ENCODE measurements around the gene SERBP1. TPM values are rescaled to one million over a fixed set of nuclear protein-coding genes. Genes with fewer than 3 reads are reported as not detected.

The SERBP1 gene
- total RNA-seq, 1 experiment from 2014 or later: 325 TPM

DNA sequence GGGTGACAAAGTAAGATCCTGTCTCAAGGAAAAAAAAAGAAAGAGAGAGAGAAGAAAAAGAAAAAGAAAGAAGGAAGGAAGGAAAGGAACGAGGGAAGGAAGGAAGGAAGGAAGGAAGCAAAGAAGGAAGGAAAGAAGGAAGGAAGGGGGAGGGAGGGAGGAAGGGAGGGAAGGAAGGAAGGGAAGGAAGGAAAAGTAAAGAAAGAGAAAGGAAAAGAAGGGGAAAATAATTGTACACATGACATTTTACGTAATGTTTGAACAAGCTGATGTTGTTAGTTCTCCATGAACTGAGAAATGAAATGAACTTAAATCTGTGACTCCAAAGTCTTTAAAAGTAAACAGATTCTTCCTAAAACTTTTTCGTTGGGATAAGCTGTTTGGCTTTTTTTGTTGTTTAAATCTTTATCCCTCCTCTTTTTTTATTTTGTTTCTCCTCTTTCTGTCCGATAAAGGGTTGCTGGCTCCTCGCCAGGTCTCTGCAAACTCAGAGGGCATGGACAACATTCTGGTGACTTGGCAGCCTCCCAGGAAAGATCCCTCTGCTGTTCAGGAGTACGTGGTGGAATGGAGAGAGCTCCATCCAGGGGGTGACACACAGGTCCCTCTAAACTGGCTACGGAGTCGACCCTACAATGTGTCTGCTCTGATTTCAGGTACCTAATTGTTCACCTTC lies 62.7 kb downstream of the SERBP1 start:
- intact Hi-C loops (cut with micrococcal nuclease): no loop called here
- H3K9ac ChIP-seq (ENCODE audit: low read length): no peak overlapping the region
- ChIA-PET POLR2A (no interaction called here), CTCF (no interaction called here), RAD21 (ENCODE audit: low non-redundant PET in 1 of 2, low total read pairs in 2 of 2, uncharacterized antibody in 2 of 2, unreplicated experiment in 2 of 2) (no interaction called here)
- H3K27ac ChIP-seq (ENCODE audit: low read depth, low read length): no peak overlapping the region
- no peak for ATAC-seq
- H2AFZ ChIP-seq (ENCODE audit: low read depth, low read length, poor library complexity, severe bottlenecking): no peak overlapping the region
- no peak for TF ChIP-seq ZFX (IDR thresholded peaks at IDR 0.05)
- TF ChIP-seq POLR2A (IDR thresholded peaks at IDR 0.05; ENCODE audit: borderline replicate concordance, extremely low read depth, insufficient read depth, insufficient read length): no peak
- TF ChIP-seq, protein P1, sequence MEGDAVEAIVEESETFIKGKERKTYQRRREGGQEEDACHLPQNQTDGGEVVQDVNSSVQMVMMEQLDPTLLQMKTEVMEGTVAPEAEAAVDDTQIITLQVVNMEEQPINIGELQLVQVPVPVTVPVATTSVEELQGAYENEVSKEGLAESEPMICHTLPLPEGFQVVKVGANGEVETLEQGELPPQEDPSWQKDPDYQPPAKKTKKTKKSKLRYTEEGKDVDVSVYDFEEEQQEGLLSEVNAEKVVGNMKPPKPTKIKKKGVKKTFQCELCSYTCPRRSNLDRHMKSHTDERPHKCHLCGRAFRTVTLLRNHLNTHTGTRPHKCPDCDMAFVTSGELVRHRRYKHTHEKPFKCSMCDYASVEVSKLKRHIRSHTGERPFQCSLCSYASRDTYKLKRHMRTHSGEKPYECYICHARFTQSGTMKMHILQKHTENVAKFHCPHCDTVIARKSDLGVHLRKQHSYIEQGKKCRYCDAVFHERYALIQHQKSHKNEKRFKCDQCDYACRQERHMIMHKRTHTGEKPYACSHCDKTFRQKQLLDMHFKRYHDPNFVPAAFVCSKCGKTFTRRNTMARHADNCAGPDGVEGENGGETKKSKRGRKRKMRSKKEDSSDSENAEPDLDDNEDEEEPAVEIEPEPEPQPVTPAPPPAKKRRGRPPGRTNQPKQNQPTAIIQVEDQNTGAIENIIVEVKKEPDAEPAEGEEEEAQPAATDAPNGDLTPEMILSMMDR (IDR thresholded peaks at IDR 0.05 in 2 of 3, conservative IDR thresholded peaks at IDR 0.05 in 1 of 3; ENCODE audit: borderline replicate concordance in 1 of 3, insufficient read depth in 1 of 3, low read depth in 2 of 3, low read length in 2 of 3): no peak
- TF ChIP-seq EZH2 (IDR thresholded peaks at IDR 0.05): no peak
- no peak for TF ChIP-seq CEBPB (IDR thresholded peaks at IDR 0.05; ENCODE audit: low read depth)
- no peak for TF ChIP-seq SIN3A (IDR thresholded peaks at IDR 0.05; ENCODE audit: low read depth)
- no peak for TF ChIP-seq ZNF274 (IDR thresholded peaks at IDR 0.05; ENCODE audit: low read depth, low read length)
- TF ChIP-seq EZH2phosphoT487 (IDR thresholded peaks at IDR 0.05; ENCODE audit: borderline replicate concordance): no peak
- no peak for TF ChIP-seq YY1 (IDR thresholded peaks at IDR 0.05; ENCODE audit: extremely low read depth, insufficient replicate concordance, low read depth, low read length)
- TF ChIP-seq RAD21 (IDR thresholded peaks at IDR 0.05; ENCODE audit: low read depth): no peak
- TF ChIP-seq SP1 (IDR thresholded peaks at IDR 0.05; ENCODE audit: low read depth): no peak
- TF ChIP-seq POLR2AphosphoS5 (IDR thresholded peaks at IDR 0.05; ENCODE audit: low read depth, low read length): no peak
- no peak for TF ChIP-seq FOSL1 (IDR thresholded peaks at IDR 0.05; ENCODE audit: low read depth)
- TF ChIP-seq EGR1 (IDR thresholded peaks at IDR 0.05; ENCODE audit: low read depth): no peak
- TF ChIP-seq ZBTB33 (IDR thresholded peaks at IDR 0.05; ENCODE audit: extremely low read depth, insufficient replicate concordance, low read length): no peak
- no peak for TF ChIP-seq ELF1 (IDR thresholded peaks at IDR 0.05; ENCODE audit: borderline replicate concordance, low read depth)
- TF ChIP-seq, protein P2, sequence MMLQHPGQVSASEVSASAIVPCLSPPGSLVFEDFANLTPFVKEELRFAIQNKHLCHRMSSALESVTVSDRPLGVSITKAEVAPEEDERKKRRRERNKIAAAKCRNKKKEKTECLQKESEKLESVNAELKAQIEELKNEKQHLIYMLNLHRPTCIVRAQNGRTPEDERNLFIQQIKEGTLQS (IDR thresholded peaks at IDR 0.05): no peak
- TF ChIP-seq SRF (IDR thresholded peaks at IDR 0.05; ENCODE audit: low read depth): no peak
- no peak for TF ChIP-seq TCF7L2 (IDR thresholded peaks at IDR 0.05; ENCODE audit: borderline replicate concordance, extremely low read depth, insufficient read depth, insufficient read length)
- TF ChIP-seq REST (IDR thresholded peaks at IDR 0.05; ENCODE audit: low read depth): no peak
- no peaks in the 10 kb centered on the region for H3K27me3 ChIP-seq (ENCODE audit: insufficient read depth, low read length)
- no peak overlapping the region for H3K4me2 ChIP-seq (ENCODE audit: low read length)
- no peaks in the 10 kb centered on the region for H3K36me3 ChIP-seq (ENCODE audit: control insufficient read depth in 1 of 2, insufficient read depth in 2 of 2, low read length in 2 of 2)
- H3K9me3 ChIP-seq (ENCODE audit: control insufficient read depth in 1 of 2, insufficient read depth in 1 of 2, low read depth in 1 of 2, low read length in 2 of 2): no peaks in the 10 kb centered on the region
- no peak overlapping the region for H3K4me3 ChIP-seq (replicated peaks in 1 of 2; ENCODE audit: low read depth in 1 of 2, low read length in 2 of 2)
- H3K9me2 ChIP-seq (ENCODE audit: insufficient read depth): no peaks in the 10 kb centered on the region
- no TSS peak for BruUV-seq (replicated peaks)
- DNase-seq (ENCODE audit: low read depth, low spot score): no peak
- no peaks in the 10 kb centered on the region; a peak in 1 of 4 replicates for H3K4me1 ChIP-seq (ENCODE audit: control insufficient read depth in 1 of 2, insufficient read depth in 2 of 2, low read length in 2 of 2)
- H3K79me2 ChIP-seq (ENCODE audit: insufficient read depth, low read length): no peaks in the 10 kb centered on the region
- H4K20me1 ChIP-seq (ENCODE audit: insufficient read depth): no peaks in the 10 kb centered on the region
